KMS-11 (cell line): ENCODE results near the gene ATP1B3.
"Not testable (repeated sequence)": the region's sequence is repeated elsewhere in the genome, so short reads cannot be mapped to it uniquely, and the experiment has no call there.

Experiments
- H2AFZ ChIP-seq: fragments of 200-600 bp; sonication (generic); 2 replicates; pipeline ENCODE4 v1.6.1; 2016; ENCODE audit warnings: antibody characterized with exemption, mixed run types, low read depth
- H3K27ac ChIP-seq: fragments of 200-600 bp; sonication (generic); 2 replicates; pipeline ENCODE4 v1.6.1; 2016; ENCODE audit warnings: mild to moderate bottlenecking, mixed run types
- H3K27me3 ChIP-seq: fragments of 200-600 bp; sonication (generic); 2 replicates; pipeline ENCODE4 v1.6.1; 2017; ENCODE audit warnings: mild to moderate bottlenecking, low read depth, mixed run types, moderate library complexity; ENCODE audit not compliant: insufficient read depth
- H3K36me3 ChIP-seq: fragments of 200-600 bp; sonication (generic); 2 replicates; pipeline ENCODE4 v1.6.1; 2017; ENCODE audit warnings: mild to moderate bottlenecking, mixed run types; ENCODE audit not compliant: insufficient read depth
- H3K4me1 ChIP-seq: fragments of 200-600 bp; sonication (generic); 2 replicates; pipeline ENCODE4 v1.6.1; 2016; ENCODE audit warnings: mild to moderate bottlenecking, low read depth, mixed run types; ENCODE audit not compliant: poor library complexity, severe bottlenecking
- H3K4me2 ChIP-seq: fragments of 200-600 bp; sonication (generic); 2 replicates; pipeline ENCODE4 v1.7.0; 2016; ENCODE audit warnings: mild to moderate bottlenecking, mixed run types
- H3K4me3 ChIP-seq: fragments of 200-600 bp; sonication (generic); IDR thresholded peaks from 2 replicates; pipeline ENCODE4 v1.6.1; 2017; ENCODE audit warnings: low read depth, low read length, mixed read lengths; ENCODE audit not compliant: insufficient read depth
- H3K79me2 ChIP-seq: fragments of 200-600 bp; sonication (generic); 2 replicates; pipeline ENCODE4 v1.6.1; 2016; ENCODE audit warnings: low read depth, mixed run types; ENCODE audit not compliant: insufficient read depth
- H3K9ac ChIP-seq: fragments of 200-600 bp; sonication (generic); 2 replicates; pipeline ENCODE4 v1.6.1; 2016; ENCODE audit warnings: mild to moderate bottlenecking, mixed run types
- H4K20me1 ChIP-seq: fragments of 200-600 bp; sonication (generic); 2 replicates; pipeline ENCODE4 v1.6.1; 2016; ENCODE audit warnings: mild to moderate bottlenecking, mixed run types; ENCODE audit not compliant: insufficient read depth
- TF ChIP-seq, protein P1 (sequence below): fragments of 200-600 bp; sonication (generic); conservative IDR thresholded peaks from 2 replicates; pipeline ENCODE4 v1.6.1; 2017; ENCODE audit warnings: low read depth, mild to moderate bottlenecking, antibody characterized with exemption, low read length, moderate library complexity, mixed read lengths

Gene ATP1B3

DNA sequence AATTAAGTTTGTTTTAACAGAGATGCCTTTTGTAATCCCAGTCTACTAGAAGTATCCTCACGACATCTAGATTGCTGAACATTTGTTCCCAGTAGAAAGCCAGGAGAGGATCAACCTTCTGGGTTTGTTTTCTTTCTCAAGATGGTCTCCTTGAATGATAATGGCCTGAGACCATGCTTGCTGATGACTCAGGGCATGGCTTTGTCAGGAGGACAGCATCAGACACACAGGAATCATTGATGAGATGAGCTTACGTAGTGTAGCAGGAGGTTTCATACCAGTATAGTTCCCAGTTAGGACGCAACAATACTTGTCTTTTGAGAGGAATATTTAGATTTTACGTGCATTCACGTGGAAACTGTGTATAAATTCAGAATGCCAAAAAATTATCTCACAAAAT is 38.6 kb downstream of the ATP1B3 start:
- Histone ChIP-seq H3K27me3 (no peaks in the 10 kb centered on the region), H3K79me2 (no peaks in the 10 kb centered on the region), H3K4me3 (no peak overlapping the region), H3K9ac (no peak overlapping the region), H4K20me1 (0 out of 2 replicates have a peak, but pooled peaks cover 5% of the 10 kb centered on the region), H3K4me1 (peaks cover 4% of the 10 kb centered on the region), H2AFZ (no peak overlapping the region), H3K36me3 (peaks cover 5% of the 10 kb centered on the region; the same call in 1 of the 2 replicates), H3K4me2 (no peak overlapping the region), H3K27ac (no peak overlapping the region)
- TF ChIP-seq, protein P1, sequence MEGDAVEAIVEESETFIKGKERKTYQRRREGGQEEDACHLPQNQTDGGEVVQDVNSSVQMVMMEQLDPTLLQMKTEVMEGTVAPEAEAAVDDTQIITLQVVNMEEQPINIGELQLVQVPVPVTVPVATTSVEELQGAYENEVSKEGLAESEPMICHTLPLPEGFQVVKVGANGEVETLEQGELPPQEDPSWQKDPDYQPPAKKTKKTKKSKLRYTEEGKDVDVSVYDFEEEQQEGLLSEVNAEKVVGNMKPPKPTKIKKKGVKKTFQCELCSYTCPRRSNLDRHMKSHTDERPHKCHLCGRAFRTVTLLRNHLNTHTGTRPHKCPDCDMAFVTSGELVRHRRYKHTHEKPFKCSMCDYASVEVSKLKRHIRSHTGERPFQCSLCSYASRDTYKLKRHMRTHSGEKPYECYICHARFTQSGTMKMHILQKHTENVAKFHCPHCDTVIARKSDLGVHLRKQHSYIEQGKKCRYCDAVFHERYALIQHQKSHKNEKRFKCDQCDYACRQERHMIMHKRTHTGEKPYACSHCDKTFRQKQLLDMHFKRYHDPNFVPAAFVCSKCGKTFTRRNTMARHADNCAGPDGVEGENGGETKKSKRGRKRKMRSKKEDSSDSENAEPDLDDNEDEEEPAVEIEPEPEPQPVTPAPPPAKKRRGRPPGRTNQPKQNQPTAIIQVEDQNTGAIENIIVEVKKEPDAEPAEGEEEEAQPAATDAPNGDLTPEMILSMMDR, result no peak

DNA sequence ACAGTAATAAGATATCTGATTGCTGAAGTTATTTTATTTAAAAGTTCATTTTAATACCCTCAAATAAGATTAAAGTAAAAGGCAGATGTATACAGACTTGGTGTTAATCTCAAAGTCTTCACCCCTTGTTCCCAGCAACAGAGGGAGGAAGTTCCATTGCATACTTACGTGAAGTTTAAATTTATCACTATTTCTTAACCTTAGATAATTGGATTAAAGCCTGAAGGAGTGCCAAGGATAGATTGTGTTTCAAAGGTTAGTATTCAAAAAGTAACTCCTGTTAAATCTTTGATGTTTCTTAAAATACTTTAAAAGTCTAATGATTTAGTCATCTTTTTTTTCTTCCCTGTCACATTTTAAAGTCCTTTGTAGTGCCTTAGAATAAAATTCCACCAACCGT is 39.3 kb downstream of the ATP1B3 start:
- TF ChIP-seq, protein P1, result no peak
- peaks cover 12% of the 10 kb centered on the region for H3K4me1 ChIP-seq
- no peak overlapping the region for H3K4me3 ChIP-seq
- H3K36me3 ChIP-seq, result peaks cover 5% of the 10 kb centered on the region; the same call in 1 of the 2 replicates
- no peaks in the 10 kb centered on the region for H3K27me3 ChIP-seq
- H3K79me2 ChIP-seq, result no peaks in the 10 kb centered on the region
- H3K27ac ChIP-seq, result no peak overlapping the region
- no peak overlapping the region for H3K4me2 ChIP-seq
- H2AFZ ChIP-seq, result no peak overlapping the region
- 0 out of 2 replicates have a peak, but pooled peaks cover 5% of the 10 kb centered on the region for H4K20me1 ChIP-seq
- H3K9ac ChIP-seq, result no peak overlapping the region

DNA sequence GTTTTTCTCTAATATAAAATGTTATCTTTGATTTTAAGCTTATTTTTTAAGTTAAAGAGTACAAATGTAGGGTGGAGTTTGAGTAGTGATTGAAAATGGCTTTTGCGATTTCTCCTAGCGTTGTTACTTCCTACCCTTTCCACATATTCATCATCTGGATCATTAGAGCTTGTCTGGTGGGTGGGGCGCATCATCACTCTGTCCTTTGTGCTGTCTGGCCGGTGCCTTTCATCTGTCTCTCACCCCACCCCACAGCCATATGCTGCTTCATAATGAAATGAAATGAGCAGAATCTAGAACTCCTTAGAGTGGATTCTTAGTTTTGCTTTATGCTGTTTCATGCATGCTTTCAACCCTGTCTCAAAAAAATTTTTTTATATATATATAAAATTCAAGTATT is 44.3 kb downstream of the ATP1B3 start:
- Histone ChIP-seq H3K27ac (no peak overlapping the region; the same call in 1 of the 2 replicates), H3K4me2 (no peak overlapping the region), H3K36me3 (peaks cover 5% of the 10 kb centered on the region; the same call in 1 of the 2 replicates), H3K4me3 (no peak overlapping the region), H3K4me1 (peaks cover 22% of the 10 kb centered on the region), H3K9ac (no peak overlapping the region), H4K20me1 (no peaks in the 10 kb centered on the region), H2AFZ (no peak overlapping the region), H3K79me2 (no peaks in the 10 kb centered on the region), H3K27me3 (no peaks in the 10 kb centered on the region)
- TF ChIP-seq, protein P1, result no peak

DNA sequence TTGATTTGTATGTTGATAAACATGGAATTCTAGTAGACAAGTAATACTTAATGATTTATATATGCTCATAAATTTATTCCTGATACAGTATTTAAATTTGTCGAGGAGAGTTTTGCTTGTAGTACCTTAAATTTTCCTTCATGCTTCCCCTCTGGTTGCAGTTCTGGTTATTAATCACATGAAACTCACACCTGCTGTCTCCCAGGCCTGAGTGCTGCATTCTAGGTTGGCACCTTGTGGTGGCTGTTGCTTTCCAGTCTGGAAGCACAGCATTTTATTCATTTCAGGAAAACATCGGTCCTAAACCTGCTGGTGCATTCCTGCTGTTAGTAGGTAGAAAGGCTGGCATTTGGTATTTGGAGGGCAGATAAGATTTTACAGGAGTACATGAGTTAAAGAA is 44.9 kb downstream of the ATP1B3 start:
- TF ChIP-seq, protein P1, result no peak
- H3K36me3 ChIP-seq, result peaks cover 5% of the 10 kb centered on the region; the same call in 1 of the 2 replicates

DNA sequence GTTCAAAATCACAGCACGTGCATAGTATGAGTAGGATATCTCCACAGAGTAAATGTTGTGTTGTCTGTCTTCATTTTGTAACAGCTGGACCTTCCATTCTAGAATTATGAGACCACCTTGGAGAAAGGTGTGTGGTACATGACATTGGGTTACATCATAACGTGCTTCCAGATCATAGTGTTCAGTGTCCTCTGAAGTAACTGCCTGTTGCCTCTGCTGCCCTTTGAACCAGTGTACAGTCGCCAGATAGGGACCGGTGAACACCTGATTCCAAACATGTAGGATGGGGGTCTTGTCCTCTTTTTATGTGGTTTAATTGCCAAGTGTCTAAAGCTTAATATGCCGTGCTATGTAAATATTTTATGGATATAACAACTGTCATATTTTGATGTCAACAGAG is 49.2 kb downstream of the ATP1B3 start:
- not testable (repeated sequence) for H4K20me1 ChIP-seq, H3K36me3 ChIP-seq, H3K79me2 ChIP-seq

More for the DNA sequence above, 44.9 kb downstream of the ATP1B3 start:
- H3K4me2 ChIP-seq, result no peak overlapping the region
- H4K20me1 ChIP-seq, result no peaks in the 10 kb centered on the region
- H3K4me1 ChIP-seq, result peaks cover 22% of the 10 kb centered on the region
- no peak overlapping the region for H3K9ac ChIP-seq
- H2AFZ ChIP-seq, result no peak overlapping the region
- no peak overlapping the region; the same call in 1 of the 2 replicates for H3K27ac ChIP-seq
- no peak overlapping the region for H3K4me3 ChIP-seq
- H3K79me2 ChIP-seq, result no peaks in the 10 kb centered on the region
- H3K27me3 ChIP-seq, result no peaks in the 10 kb centered on the region

More for the DNA sequence above, 49.2 kb downstream of the ATP1B3 start:
- H3K9ac ChIP-seq, H3K4me2 ChIP-seq, H3K27me3 ChIP-seq, H2AFZ ChIP-seq, H3K27ac ChIP-seq, H3K4me3 ChIP-seq: not testable (repeated sequence)
- peaks cover 11% of the 10 kb centered on the region for H3K4me1 ChIP-seq
